ENCODE results near the gene TLE5. TPM values are rescaled to one million over a fixed set of nuclear protein-coding genes. Genes with fewer than 3 reads are reported as not detected.

Gene TLE5
- total RNA-seq, 3 donors from 2014 or later (not counting 1 experiment from before 2014, with no cell fraction given): 943 to 1,012 (median 968) TPM

DNA sequence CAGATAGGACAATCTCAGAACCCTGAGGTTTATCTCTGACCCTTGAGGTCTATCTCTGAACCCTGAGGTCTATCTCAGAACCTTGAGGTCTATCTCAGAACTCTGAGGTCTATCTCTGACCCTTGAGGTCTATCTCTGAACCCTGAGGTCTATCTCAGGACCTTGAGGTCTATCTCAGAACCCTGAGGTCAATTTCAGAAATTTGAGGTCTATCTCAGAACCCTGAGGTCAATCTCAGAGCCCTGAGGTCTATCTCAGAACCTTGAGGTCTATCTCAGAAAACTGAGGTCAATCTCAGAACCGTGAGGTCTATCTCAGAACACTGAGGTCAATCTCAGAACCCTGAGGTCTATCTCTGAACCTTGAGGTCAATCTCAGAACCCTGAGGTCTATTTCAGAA, 35.5 kb downstream of the TLE5 start:
- Mint-ChIP-seq H3K4me1 (peaks cover 0 to 22% of the 10 kb centered on the region in 2 donors), H3K9me3 (no peaks in the 10 kb centered on the region), H3K4me3 (no peak overlapping the region), H3K27ac (no peak overlapping the region), H3K27me3 (ENCODE audit: low read depth in 2 of 2) (peaks cover 0 to 9% of the 10 kb centered on the region in 2 donors), H3K36me3 (no peaks in the 10 kb centered on the region)
- H3K4me3 ChIP-seq (ENCODE audit: low read length): no peak overlapping the region
- TF ChIP-seq, protein P1, sequence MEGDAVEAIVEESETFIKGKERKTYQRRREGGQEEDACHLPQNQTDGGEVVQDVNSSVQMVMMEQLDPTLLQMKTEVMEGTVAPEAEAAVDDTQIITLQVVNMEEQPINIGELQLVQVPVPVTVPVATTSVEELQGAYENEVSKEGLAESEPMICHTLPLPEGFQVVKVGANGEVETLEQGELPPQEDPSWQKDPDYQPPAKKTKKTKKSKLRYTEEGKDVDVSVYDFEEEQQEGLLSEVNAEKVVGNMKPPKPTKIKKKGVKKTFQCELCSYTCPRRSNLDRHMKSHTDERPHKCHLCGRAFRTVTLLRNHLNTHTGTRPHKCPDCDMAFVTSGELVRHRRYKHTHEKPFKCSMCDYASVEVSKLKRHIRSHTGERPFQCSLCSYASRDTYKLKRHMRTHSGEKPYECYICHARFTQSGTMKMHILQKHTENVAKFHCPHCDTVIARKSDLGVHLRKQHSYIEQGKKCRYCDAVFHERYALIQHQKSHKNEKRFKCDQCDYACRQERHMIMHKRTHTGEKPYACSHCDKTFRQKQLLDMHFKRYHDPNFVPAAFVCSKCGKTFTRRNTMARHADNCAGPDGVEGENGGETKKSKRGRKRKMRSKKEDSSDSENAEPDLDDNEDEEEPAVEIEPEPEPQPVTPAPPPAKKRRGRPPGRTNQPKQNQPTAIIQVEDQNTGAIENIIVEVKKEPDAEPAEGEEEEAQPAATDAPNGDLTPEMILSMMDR (IDR thresholded peaks at IDR 0.05): no peak
- ATAC-seq (no peak), DNase-seq (no peak)
- no peak overlapping the region for H3K27ac ChIP-seq (ENCODE audit: low read length)
- H3K27me3 ChIP-seq (ENCODE audit: control insufficient read depth, insufficient read depth, low read length): peaks cover 16% of the 10 kb centered on the region
- 72% methylated on average over 1 of the region's 1 CpG for WGBS (ENCODE audit: insufficient coverage)
- intact Hi-C loops (cut with micrococcal nuclease): no loop called here
- no peaks in the 10 kb centered on the region for H3K36me3 ChIP-seq (ENCODE audit: control insufficient read depth, insufficient read depth, low read length)
- H3K9me3 ChIP-seq (ENCODE audit: control insufficient read depth, insufficient read depth, low read length): no peaks in the 10 kb centered on the region
- peaks cover 27% of the 10 kb centered on the region for H3K4me1 ChIP-seq (ENCODE audit: control insufficient read depth, insufficient read depth, low read length)

DNA sequence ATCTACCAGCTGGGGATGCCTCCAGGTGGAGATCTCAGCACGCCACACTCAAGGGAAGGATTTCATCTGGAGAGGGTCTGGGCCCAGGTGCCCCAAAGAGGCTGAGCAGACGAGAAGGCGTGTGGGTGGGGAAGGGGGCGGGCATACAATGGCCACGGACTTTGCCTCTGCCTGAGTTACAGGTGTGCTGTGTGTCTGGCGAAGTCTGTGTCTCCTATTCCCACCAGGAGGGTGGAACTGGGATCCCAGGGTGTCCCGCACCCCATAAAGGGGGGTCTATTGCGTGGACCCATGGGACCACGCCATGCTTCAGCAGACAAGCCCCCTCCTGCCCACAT, 36.8 kb downstream of the TLE5 start:
- ATAC-seq (no peak), DNase-seq (no peak)
- TF ChIP-seq, protein P1 (IDR thresholded peaks at IDR 0.05): no peak
- no peaks in the 10 kb centered on the region for H3K9me3 ChIP-seq (ENCODE audit: control insufficient read depth, insufficient read depth, low read length)
- H3K36me3 ChIP-seq (ENCODE audit: control insufficient read depth, insufficient read depth, low read length): no peaks in the 10 kb centered on the region
- peaks cover 16% of the 10 kb centered on the region for H3K27me3 ChIP-seq (ENCODE audit: control insufficient read depth, insufficient read depth, low read length)
- Mint-ChIP-seq H3K27me3 (ENCODE audit: low read depth in 2 of 2) (peaks cover 0 to 8% of the 10 kb centered on the region in 2 donors), H3K27ac (no peak overlapping the region), H3K9me3 (no peaks in the 10 kb centered on the region), H3K4me3 (no peak overlapping the region), H3K36me3 (no peaks in the 10 kb centered on the region), H3K4me1 (peaks cover 0 to 22% of the 10 kb centered on the region in 2 donors)
- peaks cover 27% of the 10 kb centered on the region for H3K4me1 ChIP-seq (ENCODE audit: control insufficient read depth, insufficient read depth, low read length)
- intact Hi-C loops (cut with micrococcal nuclease): no loop called here
- WGBS (ENCODE audit: insufficient coverage): 77% methylated on average over 9 of the region's 9 CpGs
- H3K27ac ChIP-seq (ENCODE audit: low read length): no peak overlapping the region
- no peak overlapping the region for H3K4me3 ChIP-seq (ENCODE audit: low read length)

DNA sequence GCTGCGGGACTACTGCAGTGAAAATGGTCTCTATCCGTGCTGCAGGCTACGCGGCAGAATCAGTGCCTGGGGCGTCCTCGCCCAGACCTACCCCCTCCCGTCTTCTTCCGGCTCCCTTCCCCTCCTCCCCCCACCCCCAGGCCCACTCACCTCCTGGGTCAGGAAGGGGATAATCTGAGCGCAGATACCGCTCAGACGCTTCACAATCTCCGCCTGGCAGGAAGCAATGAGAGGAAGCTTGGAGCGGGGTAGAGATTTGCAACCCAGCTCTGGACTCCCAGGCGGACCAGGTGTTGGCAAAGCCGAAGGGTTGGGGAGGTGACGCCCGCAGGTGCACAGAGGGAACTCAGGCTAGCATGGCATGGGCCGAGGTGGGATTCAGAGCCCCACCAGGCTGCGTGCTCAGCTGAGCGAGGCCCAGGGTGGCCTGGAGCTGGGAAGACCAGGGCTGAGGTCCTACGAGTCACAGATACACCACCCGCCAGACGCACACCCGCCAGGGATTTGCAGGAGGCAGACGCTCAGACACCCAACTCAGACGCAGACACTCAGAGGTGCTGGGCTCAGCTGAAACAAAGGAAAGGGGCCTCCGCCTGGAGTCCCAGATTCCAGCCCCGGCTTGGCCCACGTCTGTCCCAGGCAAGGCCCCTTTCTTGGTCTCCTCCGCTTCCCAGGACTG, 37.3 kb downstream of the TLE5 start:
- no peak overlapping the region for H3K27ac Mint-ChIP-seq
- Histone ChIP-seq H3K36me3 (ENCODE audit: control insufficient read depth, insufficient read depth, low read length) (no peaks in the 10 kb centered on the region), H3K4me1 (ENCODE audit: control insufficient read depth, insufficient read depth, low read length) (peaks cover 27% of the 10 kb centered on the region), H3K27me3 (ENCODE audit: control insufficient read depth, insufficient read depth, low read length) (peaks cover 16% of the 10 kb centered on the region), H3K4me3 (ENCODE audit: low read length) (no peak overlapping the region), H3K27ac (ENCODE audit: low read length) (no peak overlapping the region), H3K9me3 (ENCODE audit: control insufficient read depth, insufficient read depth, low read length) (no peaks in the 10 kb centered on the region)
- ATAC-seq (peak in 1 of 3 donors; percentile 22), DNase-seq (no peak)
- no peaks in the 10 kb centered on the region for H3K36me3 Mint-ChIP-seq
- TF ChIP-seq, protein P1 (IDR thresholded peaks at IDR 0.05): no peak
- no peak overlapping the region for H3K4me3 Mint-ChIP-seq
- H3K27me3 Mint-ChIP-seq (ENCODE audit: low read depth in 2 of 2): peaks cover 0 to 6% of the 10 kb centered on the region in 2 donors
- H3K4me1 Mint-ChIP-seq: peaks cover 0 to 17% of the 10 kb centered on the region in 2 donors
- 29% methylated on average over 30 of the region's 30 CpGs for WGBS (ENCODE audit: insufficient coverage)
- H3K9me3 Mint-ChIP-seq: no peaks in the 10 kb centered on the region
- intact Hi-C loops (cut with micrococcal nuclease): no loop called here

DNA sequence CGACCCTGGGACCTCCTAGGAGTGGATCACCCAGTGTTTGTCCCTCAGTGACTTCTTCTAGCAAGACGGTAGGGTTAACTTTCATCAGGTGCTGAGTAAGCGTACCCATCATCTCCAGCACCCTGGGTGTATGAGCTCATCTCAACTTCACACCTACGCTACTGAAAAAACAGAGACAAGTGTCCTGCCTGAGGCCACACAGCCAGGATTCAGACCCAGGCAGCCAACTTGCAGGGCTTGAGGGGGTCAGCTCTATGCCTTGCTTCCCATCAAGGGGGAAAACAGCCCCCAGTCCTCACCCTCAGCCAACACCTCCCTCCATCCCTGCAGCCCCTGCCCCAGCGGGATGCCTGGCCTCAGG, 37.8 kb downstream of the TLE5 start:
- WGBS (ENCODE audit: insufficient coverage): 37% methylated on average over 5 of the region's 5 CpGs
- no peak overlapping the region for H3K4me3 ChIP-seq (ENCODE audit: low read length)
- no peaks in the 10 kb centered on the region for H3K9me3 Mint-ChIP-seq
- H3K36me3 ChIP-seq (ENCODE audit: control insufficient read depth, insufficient read depth, low read length): no peaks in the 10 kb centered on the region
- intact Hi-C loops (cut with micrococcal nuclease): no loop called here
- peak in 2 of 3 donors; percentile 34 for ATAC-seq
- no peak overlapping the region for H3K27ac Mint-ChIP-seq
- H3K27me3 Mint-ChIP-seq (ENCODE audit: low read depth in 2 of 2): peaks cover 0 to 4% of the 10 kb centered on the region in 2 donors
- H3K27me3 ChIP-seq (ENCODE audit: control insufficient read depth, insufficient read depth, low read length): peaks cover 16% of the 10 kb centered on the region
- H3K9me3 ChIP-seq (ENCODE audit: control insufficient read depth, insufficient read depth, low read length): no peaks in the 10 kb centered on the region
- H3K4me1 Mint-ChIP-seq: peaks cover 0 to 12% of the 10 kb centered on the region in 2 donors
- H3K36me3 Mint-ChIP-seq: no peaks in the 10 kb centered on the region
- DNase-seq: no peak
- TF ChIP-seq, protein P1 (IDR thresholded peaks at IDR 0.05): no peak
- no peak overlapping the region for H3K27ac ChIP-seq (ENCODE audit: low read length)
- H3K4me1 ChIP-seq (ENCODE audit: control insufficient read depth, insufficient read depth, low read length): peaks cover 23% of the 10 kb centered on the region
- H3K4me3 Mint-ChIP-seq: no peak overlapping the region

Data from natural killer cell (primary cell).